NCI-H69 (cell line): ENCODE measurements around the gene PPP2CA.
"Not testable (repeated sequence)": the region's sequence is repeated elsewhere in the genome, so short reads cannot be mapped to it uniquely, and the experiment has no call there.

ENCODE experiments used
- DNase-seq: peaks from one replicate; lab custom pipeline; 2025; lab: John Stamatoyannopoulos, UW

PPP2CA gene

GRCh38 chr5:134189031-134189430 is 36.8 kb downstream of the PPP2CA start:
- DNase-seq: no peak

GRCh38 chr5:134188092-134188491 is 37.8 kb downstream of the PPP2CA start:
- DNase-seq: no peak

- DNase-seq: peak; percentile 65
These were observed 41.4 kb downstream of the PPP2CA start for GRCh38 chr5:134184155-134185135.

GRCh38 chr5:134183481-134183880 is 42.4 kb downstream of the PPP2CA start:
- DNase-seq: no peak

GRCh38 chr5:134178096-134178419 is 47.8 kb downstream of the PPP2CA start:
- no peak for DNase-seq

- DNase-seq: peak; percentile 83
These were observed 48.3 kb downstream of the PPP2CA start for GRCh38 chr5:134177369-134178095.

GRCh38 chr5:134176511-134177368 is 49.1 kb downstream of the PPP2CA start, which contains the start of gene SKP1:
TSS of gene SKP1 (minus strand) at chr5:134176950. CDS start at chr5:134174022, 2,928 bp downstream.
- peak; percentile 94 for DNase-seq

- DNase-seq: peak; percentile 64
These were observed 49.9 kb downstream of the PPP2CA start for GRCh38 chr5:134175921-134176510.

- DNase-seq: peak; percentile 56
These were observed 50.7 kb downstream of the PPP2CA start for GRCh38 chr5:134174841-134175839.

- no peak for DNase-seq
These were observed 53.9 kb downstream of the PPP2CA start for GRCh38 chr5:134171972-134172371.

GRCh38 chr5:134162592-134162991 is 63.3 kb downstream of the PPP2CA start:
- DNase-seq: no peak

- DNase-seq: no peak
These were observed 64.1 kb downstream of the PPP2CA start for GRCh38 chr5:134161513-134162395.

GRCh38 chr5:134153657-134154056 is 72.2 kb downstream of the PPP2CA start:
- DNase-seq: no peak

- DNase-seq: no peak
These were observed 72.6 kb downstream of the PPP2CA start for GRCh38 chr5:134153241-134153640.

GRCh38 chr5:134152173-134152832 is 73.6 kb downstream of the PPP2CA start:
- not testable (repeated sequence) for DNase-seq

GRCh38 chr5:134151723-134152122 is 74.2 kb downstream of the PPP2CA start:
- no peak for DNase-seq

- no peak for DNase-seq
These were observed 76.1 kb downstream of the PPP2CA start for GRCh38 chr5:134149571-134150303.

GRCh38 chr5:134148986-134149539 is 76.8 kb downstream of the PPP2CA start:
- no peak for DNase-seq
